Cardiac muscle cell (in vitro differentiated cells and primary cell): ENCODE measurements around the gene CRACR2A. TPM values are rescaled to one million over a fixed set of nuclear protein-coding genes. Genes with fewer than 3 reads are reported as not detected.

Experiments used
- DNase-seq, 2 donors: peaks; one replicate each; pipeline versions ENCODE4 v3.0.0 to v3.0.0-alpha.2; 2010 to 2017; ENCODE audit warnings: low read depth in 1 of 2, low spot score in 1 of 2
- H3K27ac ChIP-seq: fragments of 200-600 bp; sonication (generic); 2 replicates; pipeline ENCODE4 v1.5.1; 2016
- H3K27me3 ChIP-seq: fragments of 200-600 bp; sonication (generic); 2 replicates; pipeline ENCODE4 v1.6.0; 2016; ENCODE audit warnings: control low read depth
- H3K36me3 ChIP-seq: fragments of 200-600 bp; sonication (generic); 2 replicates; pipeline ENCODE4 v1.5.1; 2016; ENCODE audit warnings: control low read depth
- H3K4me1 ChIP-seq: fragments of 200-600 bp; sonication (generic); 2 replicates; pipeline ENCODE4 v1.8.1; 2017; ENCODE audit warnings: low read depth, mild to moderate bottlenecking, mixed run types
- H3K4me3 ChIP-seq: fragments of 200-600 bp; sonication (generic); 2 replicates; pipeline ENCODE4 v1.5.1; 2016; ENCODE audit warnings: mild to moderate bottlenecking
- H3K9me3 ChIP-seq: fragments of 200-600 bp; sonication (generic); 2 replicates; pipeline ENCODE4 v1.5.1; 2017; ENCODE audit warnings: low read depth, mild to moderate bottlenecking, control low read depth
- CTCF ChIP-seq: IDR thresholded peaks from 2 replicates; pipeline ENCODE4 v1.5.1; 2012; ENCODE audit warnings: low read depth, mild to moderate bottlenecking, low read length
- polyA plus RNA-seq: library from polyadenylated mRNA; unstranded; fragments of >200 nt; fragmentation: Nextera tagmentation; extraction: Ambion mirVana; gene quantifications from 2 replicates; pipeline ENCODE4 v1.2.1, GENCODE V29; 2016
- total RNA-seq: library from RNA; depleted of rRNA; stranded (reverse); fragments of >200 nt; gene quantifications from 2 replicates; pipeline ENCODE4 v1.2.3, GENCODE V29; 2016

CRACR2A gene
- total and polyA plus RNA-seq, 2 experiments from 2014 or later: 1.3 TPM; not detected in 1

- Histone ChIP-seq H3K27ac (no peak overlapping the region), H3K9me3 (no peaks in the 10 kb centered on the region), H3K4me3 (no peak overlapping the region), H3K27me3 (peaks cover 3% of the 10 kb centered on the region), H3K36me3 (no peaks in the 10 kb centered on the region), H3K4me1 (no peaks in the 10 kb centered on the region)
- TF ChIP-seq CTCF: no peak
- DNase-seq: no peak
Observed at GRCh38 chr12:3728686-3729085, 24.2 kb downstream of the CRACR2A start.

- DNase-seq: peak in 1 of 2 donors; percentile 84
Observed at GRCh38 chr12:3727877-3728632, 24.9 kb downstream of the CRACR2A start.

GRCh38 chr12:3727354-3727753 lies 25.6 kb downstream of the CRACR2A start:
- Histone ChIP-seq H3K4me1 (no peaks in the 10 kb centered on the region), H3K4me3 (no peak overlapping the region), H3K27me3 (peaks cover 2% of the 10 kb centered on the region), H3K36me3 (no peaks in the 10 kb centered on the region), H3K27ac (no peak overlapping the region), H3K9me3 (no peaks in the 10 kb centered on the region)
- no peak for TF ChIP-seq CTCF
- no peak for DNase-seq

More at GRCh38 chr12:3727877-3728632, 24.9 kb downstream of the CRACR2A start:
- TF ChIP-seq CTCF: no peak
- peaks cover 3% of the 10 kb centered on the region for H3K27me3 ChIP-seq
- no peak overlapping the region for H3K4me3 ChIP-seq
- H3K4me1 ChIP-seq: no peaks in the 10 kb centered on the region
- no peak overlapping the region for H3K27ac ChIP-seq
- no peaks in the 10 kb centered on the region for H3K36me3 ChIP-seq
- no peaks in the 10 kb centered on the region for H3K9me3 ChIP-seq

GRCh38 chr12:3726456-3726855 lies 26.5 kb downstream of the CRACR2A start:
- Histone ChIP-seq H3K9me3 (no peaks in the 10 kb centered on the region), H3K27ac (no peak overlapping the region), H3K4me3 (no peak overlapping the region), H3K36me3 (no peaks in the 10 kb centered on the region), H3K27me3 (no peaks in the 10 kb centered on the region), H3K4me1 (no peaks in the 10 kb centered on the region)
- no peak for TF ChIP-seq CTCF
- no peak for DNase-seq

- no peaks in the 10 kb centered on the region for H3K9me3 ChIP-seq
- H3K4me3 ChIP-seq: no peak overlapping the region
- H3K4me1 ChIP-seq: no peaks in the 10 kb centered on the region
- no peaks in the 10 kb centered on the region for H3K27me3 ChIP-seq
- H3K36me3 ChIP-seq: no peaks in the 10 kb centered on the region
- no peak overlapping the region for H3K27ac ChIP-seq
- no peak for TF ChIP-seq CTCF
- DNase-seq: peak in 1 of 2 donors; percentile 32
Observed at GRCh38 chr12:3725388-3726115, 27.4 kb downstream of the CRACR2A start.
